AG09309 (cell line): Measurements from ENCODE around the gene SHC4.
A peak's percentile ranks its signal among the peaks of the same experiment; 100 is the strongest.
"Not testable (repeated sequence)": the region's sequence is repeated elsewhere in the genome, so short reads cannot be mapped to it uniquely, and the experiment has no call there.

Source experiments
- DNase-seq: peaks from one replicate; pipeline ENCODE4 v3.0.0-alpha.2; 2010; ENCODE audit warnings: low read depth
- H3K4me3 ChIP-seq: 2 replicates; pipeline ENCODE4 v1.5.1; 2011; ENCODE audit warnings: mild to moderate bottlenecking, low read depth, low read length, moderate library complexity; ENCODE audit not compliant: control insufficient read depth
- CTCF ChIP-seq: IDR thresholded peaks from 2 replicates; pipeline ENCODE4 v1.5.1; 2011; ENCODE audit warnings: mild to moderate bottlenecking, low read depth, low read length, inconsistent platforms; ENCODE audit not compliant: insufficient read depth, control insufficient read depth; ENCODE audit errors: missing control alignments

SHC4 gene

GRCh38 chr15:48861813-48862431 is 101.8 kb downstream of the SHC4 start:
- DNase-seq: peak; percentile 62
- peak; percentile 85 for TF ChIP-seq CTCF
- no peak overlapping the region for H3K4me3 ChIP-seq

GRCh38 chr15:48859426-48859825 is 104.3 kb downstream of the SHC4 start:
- DNase-seq: no peak
- no peak for TF ChIP-seq CTCF
- H3K4me3 ChIP-seq: no peak overlapping the region

GRCh38 chr15:48858401-48858800 is 105.3 kb downstream of the SHC4 start:
- peak; percentile 14 for DNase-seq
- TF ChIP-seq CTCF: no peak
- H3K4me3 ChIP-seq: no peak overlapping the region

GRCh38 chr15:48856942-48857341 is 106.8 kb downstream of the SHC4 start:
- TF ChIP-seq CTCF: no peak
- no peak overlapping the region for H3K4me3 ChIP-seq
- no peak for DNase-seq

- peak; percentile 31 for DNase-seq
- no peak overlapping the region for H3K4me3 ChIP-seq
Observed at GRCh38 chr15:48855501-48856440, 107.9 kb downstream of the SHC4 start.

GRCh38 chr15:48854434-48854833 is 109.3 kb downstream of the SHC4 start:
- DNase-seq: not testable (repeated sequence)

More at GRCh38 chr15:48855501-48856440, 107.9 kb downstream of the SHC4 start:
- TF ChIP-seq CTCF: peak; percentile 63

GRCh38 chr15:48851956-48852355 is 111.8 kb downstream of the SHC4 start:
- H3K4me3 ChIP-seq: no peak overlapping the region
- no peak for DNase-seq
- no peak for TF ChIP-seq CTCF

More at GRCh38 chr15:48854434-48854833, 109.3 kb downstream of the SHC4 start:
- H3K4me3 ChIP-seq: not testable (repeated sequence)
